Ascending aorta (tissue), 2 donors: ENCODE measurements around the gene KRTAP10-10. TPM values are rescaled to one million over a fixed set of nuclear protein-coding genes. Genes with fewer than 3 reads are reported as not detected.
"Not testable (repeated sequence)": the region's sequence is repeated elsewhere in the genome, so short reads cannot be mapped to it uniquely, and the experiment has no call there.

Source experiments
- DNase-seq, 2 donors: peaks; one replicate each; pipeline ENCODE4 v3.0.0-alpha.2; 2019; ENCODE audit warnings: low spot score in 2 of 2
- H3K27ac ChIP-seq, 2 donors: fragments of 200-600 bp; sonication (generic); one replicate each; pipeline ENCODE4 v1.5.1; 2016 to 2017; ENCODE audit warnings: mild to moderate bottlenecking in 1 of 2
- H3K27me3 ChIP-seq: fragments of 200-600 bp; sonication (generic); one replicate; pipeline ENCODE4 v1.5.1; 2017
- H3K36me3 ChIP-seq, 2 donors: fragments of 200-600 bp; sonication (generic); one replicate each; pipeline ENCODE4 v1.5.1; 2016
- H3K4me1 ChIP-seq, 2 donors: fragments of 200-600 bp; sonication (generic); one replicate each; pipeline ENCODE4 v1.5.1; 2016 to 2017; ENCODE audit warnings: mild to moderate bottlenecking in 1 of 2
- H3K4me3 ChIP-seq, 2 donors: fragments of 200-600 bp; sonication (generic); one replicate each; pipeline ENCODE4 v1.5.1; 2016 to 2017; ENCODE audit warnings: mild to moderate bottlenecking in 1 of 2
- H3K9me3 ChIP-seq, 2 donors: fragments of 200-600 bp; sonication (generic); one replicate each; pipeline ENCODE4 v1.5.1; 2016
- intact Hi-C: fragments of 100-400 bp; cut with DNase I; formaldehyde crosslinking; loops from one replicate; pipeline ENCODE4 v1.15.1; 2023
- total RNA-seq: library from RNA; depleted of rRNA; stranded (reverse); fragments of >200 nt; gene quantifications from one replicate; pipeline ENCODE4 v1.1.0, GENCODE V29; 2016
- TF ChIP-seq, protein P1 (sequence below), 3 experiments: fragments of 200-600 bp in 2 of 3; fragments of 450-650 bp in 1 of 3; sonication (generic) in 2 of 3; IDR thresholded peaks; one replicate each; pipeline ENCODE4 v1.5.1; 2016 to 2019; ENCODE audit warnings: antibody characterized with exemption in 3 of 3, mild to moderate bottlenecking in 1 of 3, moderate library complexity in 1 of 3

The KRTAP10-10 gene
- total RNA-seq, 1 donor from 2014 or later: not detected

DNA sequence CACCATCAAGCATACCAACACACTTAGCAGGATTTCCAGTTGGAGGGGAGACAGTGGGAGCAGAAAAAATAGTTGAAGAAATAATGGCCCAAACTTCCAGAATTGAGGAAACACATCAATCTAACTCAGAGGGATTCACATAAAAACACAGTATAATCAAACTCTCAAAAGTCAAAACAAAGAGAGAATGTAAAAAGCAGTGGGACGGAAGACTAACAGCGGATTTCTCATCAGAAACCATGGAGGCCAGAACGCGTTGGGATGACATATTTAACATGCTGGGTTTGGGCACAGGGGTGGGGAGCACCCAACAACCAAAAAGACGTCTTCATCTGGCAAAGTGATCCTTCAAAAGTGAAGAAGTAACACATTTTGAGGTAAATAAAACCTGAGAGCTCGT, 17.3 kb upstream of the KRTAP10-10 start:
- no peaks in the 10 kb centered on the region for H3K36me3 ChIP-seq
- no peak for DNase-seq
- intact Hi-C loops: no loop called here

DNA sequence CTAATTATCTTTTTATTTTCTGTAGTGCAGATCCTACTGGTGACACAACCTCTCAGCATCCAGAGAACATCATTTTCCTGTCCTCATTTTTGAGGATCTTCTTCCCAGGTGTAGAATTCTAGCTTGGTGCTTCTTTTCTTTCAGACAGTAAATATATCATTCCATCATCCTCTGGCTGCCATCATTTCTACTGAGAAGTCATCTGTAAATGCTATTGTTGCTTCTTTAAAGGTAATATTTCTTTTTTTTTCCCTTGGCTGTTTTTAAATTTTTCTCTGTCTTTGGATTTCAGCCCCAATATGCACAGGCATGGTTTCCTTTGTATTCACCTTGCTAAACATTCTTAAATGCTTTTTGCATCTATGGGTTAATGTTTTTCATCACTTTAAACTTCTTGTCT, 13.6 kb upstream of the KRTAP10-10 start:
- no peak overlapping the region for H3K27ac ChIP-seq
- TF ChIP-seq, protein P1, sequence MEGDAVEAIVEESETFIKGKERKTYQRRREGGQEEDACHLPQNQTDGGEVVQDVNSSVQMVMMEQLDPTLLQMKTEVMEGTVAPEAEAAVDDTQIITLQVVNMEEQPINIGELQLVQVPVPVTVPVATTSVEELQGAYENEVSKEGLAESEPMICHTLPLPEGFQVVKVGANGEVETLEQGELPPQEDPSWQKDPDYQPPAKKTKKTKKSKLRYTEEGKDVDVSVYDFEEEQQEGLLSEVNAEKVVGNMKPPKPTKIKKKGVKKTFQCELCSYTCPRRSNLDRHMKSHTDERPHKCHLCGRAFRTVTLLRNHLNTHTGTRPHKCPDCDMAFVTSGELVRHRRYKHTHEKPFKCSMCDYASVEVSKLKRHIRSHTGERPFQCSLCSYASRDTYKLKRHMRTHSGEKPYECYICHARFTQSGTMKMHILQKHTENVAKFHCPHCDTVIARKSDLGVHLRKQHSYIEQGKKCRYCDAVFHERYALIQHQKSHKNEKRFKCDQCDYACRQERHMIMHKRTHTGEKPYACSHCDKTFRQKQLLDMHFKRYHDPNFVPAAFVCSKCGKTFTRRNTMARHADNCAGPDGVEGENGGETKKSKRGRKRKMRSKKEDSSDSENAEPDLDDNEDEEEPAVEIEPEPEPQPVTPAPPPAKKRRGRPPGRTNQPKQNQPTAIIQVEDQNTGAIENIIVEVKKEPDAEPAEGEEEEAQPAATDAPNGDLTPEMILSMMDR (IDR thresholded peaks at IDR 0.05): no peak
- intact Hi-C loops: no loop called here
- no peaks in the 10 kb centered on the region for H3K36me3 ChIP-seq
- H3K4me3 ChIP-seq: no peak overlapping the region
- DNase-seq: no peak
- H3K4me1 ChIP-seq: no peaks in the 10 kb centered on the region
- H3K27me3 ChIP-seq: no peaks in the 10 kb centered on the region
- H3K9me3 ChIP-seq: peaks cover 0 to 3% of the 10 kb centered on the region in 2 donors

More for the DNA sequence above, 17.3 kb upstream of the KRTAP10-10 start:
- Histone ChIP-seq H3K4me3 (no peak overlapping the region), H3K4me1 (no peaks in the 10 kb centered on the region), H3K27me3 (no peaks in the 10 kb centered on the region), H3K27ac (no peak overlapping the region), H3K9me3 (peaks cover 0 to 3% of the 10 kb centered on the region in 2 donors)
- TF ChIP-seq, protein P1 (IDR thresholded peaks at IDR 0.05): no peak

DNA sequence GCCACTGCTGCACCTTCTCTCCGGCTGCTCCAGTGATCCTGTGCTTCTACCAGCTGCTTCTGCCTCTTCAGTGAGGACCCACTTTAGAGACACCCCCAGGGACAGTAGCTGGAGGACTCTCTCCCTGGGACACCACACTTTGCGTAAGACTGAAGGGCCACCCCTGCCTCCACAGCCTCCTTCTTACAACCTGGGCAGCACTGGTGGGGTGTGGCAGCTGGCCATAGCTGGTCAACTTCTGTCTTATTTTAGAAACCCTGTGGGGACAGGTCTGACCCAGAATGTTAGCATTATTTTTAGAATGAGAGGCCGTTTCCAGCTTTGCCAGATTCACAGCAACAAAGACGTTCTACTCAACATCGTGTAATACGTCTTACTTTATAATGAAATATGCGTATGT, 11.4 kb upstream of the KRTAP10-10 start:
- Histone ChIP-seq H3K4me1 (no peaks in the 10 kb centered on the region), H3K36me3 (no peaks in the 10 kb centered on the region), H3K27ac (no peak overlapping the region), H3K27me3 (no peaks in the 10 kb centered on the region), H3K9me3 (peaks cover 0 to 15% of the 10 kb centered on the region in 2 donors), H3K4me3 (no peak overlapping the region)
- intact Hi-C loops: no loop called here
- TF ChIP-seq, protein P1 (IDR thresholded peaks at IDR 0.05): no peak
- DNase-seq: no peak

DNA sequence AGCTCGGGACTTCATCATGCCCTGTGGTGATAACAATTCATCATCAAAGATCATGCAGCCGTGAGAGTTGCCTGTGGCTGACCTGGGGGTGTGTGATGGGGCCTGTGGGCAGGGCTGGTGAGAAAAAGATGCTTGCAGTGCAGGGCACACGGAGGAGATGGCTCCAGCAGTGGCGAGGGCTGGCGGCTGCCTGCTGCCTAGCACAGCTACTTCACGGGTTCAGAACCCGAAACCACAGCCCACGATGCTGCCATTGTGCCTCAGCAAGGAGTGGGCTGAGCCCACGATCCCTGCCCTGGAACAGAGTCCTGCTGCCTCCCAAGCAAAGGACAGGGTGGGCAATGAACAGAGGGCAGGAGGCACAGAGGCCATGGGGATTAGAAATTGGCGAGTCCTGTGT, 10.9 kb upstream of the KRTAP10-10 start:
- Histone ChIP-seq H3K36me3 (no peaks in the 10 kb centered on the region), H3K27me3 (no peaks in the 10 kb centered on the region), H3K27ac (no peak overlapping the region), H3K4me1 (no peaks in the 10 kb centered on the region), H3K4me3 (no peak overlapping the region), H3K9me3 (peaks cover 0 to 20% of the 10 kb centered on the region in 2 donors)
- intact Hi-C loops: no loop called here
- DNase-seq: no peak
- TF ChIP-seq, protein P1 (IDR thresholded peaks at IDR 0.05): no peak

DNA sequence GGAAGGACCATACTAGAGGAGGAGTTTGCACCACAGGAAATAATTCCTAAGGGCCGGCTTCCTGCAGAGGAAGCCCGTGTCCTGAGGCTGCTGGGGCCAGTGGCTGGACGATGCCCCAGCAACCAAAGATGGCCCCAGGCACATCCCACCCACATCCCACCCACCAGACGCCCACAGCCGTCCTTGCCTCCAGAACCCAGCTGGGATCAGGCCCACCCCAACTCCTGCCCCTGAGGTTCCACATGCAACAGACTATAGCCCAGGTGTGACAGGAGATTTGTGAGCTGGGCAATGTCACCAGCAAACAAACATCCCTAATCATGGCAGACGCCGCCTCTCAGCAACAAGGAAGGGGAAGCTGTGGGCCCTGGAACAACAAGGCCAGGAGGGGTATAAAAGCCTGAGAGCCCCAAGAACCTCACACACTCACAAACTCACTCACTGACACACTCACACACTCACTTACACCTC, 10.4 kb upstream of the KRTAP10-10 start, which contains the start of gene KRTAP10-9:
KRTAP10-9 (plus strand) TSS at position 421 of the 471 bp plus-strand sequence. CDS start 79 bp downstream, outside the sequence.
- Histone ChIP-seq H3K27ac (no peak within 1 kb of the TSS), H3K4me1 (no peaks in the 10 kb centered on the region), H3K27me3 (no peaks in the 10 kb centered on the region), H3K9me3 (peaks cover 0 to 24% of the 10 kb centered on the region in 2 donors), H3K4me3 (no peak within 1 kb of the TSS), H3K36me3 (no peaks in the 10 kb centered on the region)
- DNase-seq: no peak
- intact Hi-C loops: no loop called here
- TF ChIP-seq, protein P1 (IDR thresholded peaks at IDR 0.05): no peak

DNA sequence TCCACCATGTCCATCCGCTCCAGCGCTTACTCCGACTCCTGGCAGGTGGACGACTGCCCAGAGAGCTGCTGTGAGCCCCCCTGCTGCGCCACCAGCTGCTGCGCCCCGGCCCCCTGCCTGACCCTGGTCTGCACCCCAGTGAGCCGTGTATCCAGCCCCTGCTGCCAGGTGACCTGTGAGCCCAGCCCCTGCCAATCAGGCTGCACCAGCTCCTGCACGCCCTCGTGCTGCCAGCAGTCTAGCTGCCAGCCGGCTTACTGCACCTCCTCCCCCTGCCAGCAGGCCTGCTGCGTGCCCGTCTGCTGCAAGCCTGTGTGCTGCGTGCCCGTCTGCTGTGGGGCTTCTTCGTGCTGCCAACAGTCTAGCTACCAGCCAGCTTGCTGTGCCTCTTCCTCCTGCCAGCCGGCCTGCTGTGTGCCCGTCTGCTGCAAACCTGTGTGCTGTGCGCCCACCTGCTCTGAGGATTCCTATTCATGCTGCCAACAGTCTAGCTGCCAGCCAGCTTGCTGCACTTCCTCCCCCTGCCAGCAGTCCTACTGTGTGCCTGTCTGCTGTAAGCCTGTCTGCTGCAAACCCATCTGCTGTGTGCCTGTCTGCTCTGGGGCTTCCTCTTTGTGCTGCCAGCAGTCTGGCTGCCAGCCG, 9.9 kb upstream of the KRTAP10-10 start:
- H3K4me3 ChIP-seq, H3K4me1 ChIP-seq, H3K36me3 ChIP-seq, H3K27ac ChIP-seq, intact Hi-C loops, H3K27me3 ChIP-seq, DNase-seq: not testable (repeated sequence)
- H3K9me3 ChIP-seq: peaks cover 0 to 30% of the 10 kb centered on the region in 2 donors

DNA sequence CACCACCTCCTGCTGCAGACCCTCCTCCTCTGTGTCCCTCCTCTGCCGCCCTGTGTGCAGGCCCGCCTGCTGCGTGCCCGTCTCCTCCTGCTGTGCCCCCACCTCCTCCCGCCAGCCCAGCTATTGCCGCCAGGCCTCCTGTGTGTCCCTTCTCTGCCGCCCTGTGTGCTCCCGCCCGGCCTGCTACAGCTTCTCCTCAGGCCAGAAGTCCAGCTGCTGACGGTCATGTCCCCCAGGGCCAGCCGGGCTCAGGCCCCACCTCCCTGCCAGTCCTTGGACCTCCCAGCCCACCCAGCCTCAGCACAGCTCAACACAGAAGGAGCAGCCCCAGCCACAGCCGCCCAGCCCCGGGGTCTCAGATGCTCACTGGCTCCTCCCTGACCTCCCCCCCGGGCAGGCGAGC, 9.3 kb upstream of the KRTAP10-10 start:
- H3K4me3 ChIP-seq, DNase-seq, H3K27me3 ChIP-seq, H3K27ac ChIP-seq, H3K4me1 ChIP-seq, H3K36me3 ChIP-seq, intact Hi-C loops: not testable (repeated sequence)
- peaks cover 0 to 34% of the 10 kb centered on the region in 2 donors for H3K9me3 ChIP-seq
